GM23338 (cell line): Measurements from ENCODE around the gene URM1. TPM values are rescaled to one million over a fixed set of nuclear protein-coding genes. Genes with fewer than 3 reads are reported as not detected.
A peak's percentile ranks its signal among the peaks of the same experiment; 100 is the strongest.

Experiments used
- ATAC-seq: fragments of 200-7000 bp; cut with Tn5 transposase; 3 replicates; pipeline ENCODE4 v1.9.1; 2020
- DNase-seq: peaks from one replicate; pipeline ENCODE4 v3.0.0-alpha.2; 2015; ENCODE audit warnings: low spot score
- H2AFZ ChIP-seq: fragments of 200-600 bp; sonication (generic); 2 replicates; pipeline ENCODE4 v1.8.0; 2016; ENCODE audit warnings: antibody characterized with exemption, mild to moderate bottlenecking, moderate library complexity
- H3F3A ChIP-seq: fragments of 200-600 bp; sonication (generic); replicated peaks from 2 replicates; pipeline ENCODE4 v1.8.0; 2017; ENCODE audit warnings: antibody characterized with exemption, mixed run types, low read depth
- H3K27ac ChIP-seq: fragments of 200-600 bp; sonication (generic); 2 replicates; pipeline ENCODE4 v1.6.1; 2016; ENCODE audit warnings: low read depth
- H3K27me3 ChIP-seq: fragments of 200-600 bp; sonication (generic); 2 replicates; pipeline ENCODE4 v1.8.0; 2016; ENCODE audit warnings: mild to moderate bottlenecking, mixed run types, moderate library complexity; ENCODE audit not compliant: insufficient read depth
- H3K36me3 ChIP-seq: fragments of 200-600 bp; sonication (generic); 2 replicates; pipeline ENCODE4 v1.8.0; 2016; ENCODE audit warnings: mild to moderate bottlenecking; ENCODE audit not compliant: insufficient read depth
- H3K4me1 ChIP-seq: fragments of 200-600 bp; sonication (generic); 2 replicates; pipeline ENCODE4 v1.8.0; 2016; ENCODE audit warnings: mild to moderate bottlenecking, moderate library complexity; ENCODE audit not compliant: insufficient read depth
- H3K4me2 ChIP-seq: fragments of 200-600 bp; sonication (generic); 2 replicates; pipeline ENCODE4 v1.7.1; 2017; ENCODE audit warnings: mixed run types
- H3K4me3 ChIP-seq: fragments of 200-600 bp; sonication (generic); 2 replicates; pipeline ENCODE4 v1.6.1; 2016; ENCODE audit warnings: mixed run types
- H3K79me2 ChIP-seq: fragments of 200-600 bp; sonication (generic); replicated peaks from 2 replicates; pipeline ENCODE4 v1.8.0; 2017; ENCODE audit warnings: mild to moderate bottlenecking; ENCODE audit not compliant: insufficient read depth
- H3K9me2 ChIP-seq: fragments of 200-600 bp; sonication (generic); 2 replicates; pipeline ENCODE4 v1.8.0; 2017; ENCODE audit not compliant: insufficient read depth
- H4K20me1 ChIP-seq: fragments of 200-600 bp; sonication (generic); replicated peaks from 2 replicates; pipeline ENCODE4 v1.8.0; 2017; ENCODE audit warnings: mild to moderate bottlenecking; ENCODE audit not compliant: insufficient read depth
- H3K27ac Mint-ChIP-seq: 2 replicates; pipeline ENCODE4 v1.8.0; 2020; ENCODE audit warnings: inconsistent platforms, mild to moderate bottlenecking, moderate library complexity, mixed read lengths
- H3K27me3 Mint-ChIP-seq: 3 replicates; pipeline ENCODE4 v1.8.0; 2022; ENCODE audit warnings: low read depth, mild to moderate bottlenecking, moderate library complexity, mixed read lengths, inconsistent platforms; ENCODE audit not compliant: insufficient read depth, poor library complexity
- H3K36me3 Mint-ChIP-seq: 3 replicates; pipeline ENCODE4 v1.8.0; 2021; ENCODE audit warnings: low read depth, mild to moderate bottlenecking, inconsistent platforms, moderate library complexity, mixed read lengths
- H3K4me1 Mint-ChIP-seq: 3 replicates; pipeline ENCODE4 v1.8.0; 2020; ENCODE audit warnings: mild to moderate bottlenecking, inconsistent platforms, mixed read lengths
- H3K4me3 Mint-ChIP-seq: 3 replicates; pipeline ENCODE4 v1.8.0; 2021; ENCODE audit warnings: moderate library complexity, mild to moderate bottlenecking, inconsistent platforms, mixed read lengths
- H3K9me3 Mint-ChIP-seq: 3 replicates; pipeline ENCODE4 v1.8.0; 2020; ENCODE audit warnings: moderate library complexity, mild to moderate bottlenecking, inconsistent platforms, mixed read lengths
- CREB1 ChIP-seq: fragments of 250-450 bp; sonication (Bioruptor Pico); IDR thresholded peaks from 2 replicates; pipeline ENCODE4 v1.5.0; 2020; ENCODE audit warnings: low read depth, mild to moderate bottlenecking, moderate library complexity
- CTCF ChIP-seq, 2 experiments: fragments of 200-600 bp in 1 of 2; sonication (generic) in 1 of 2; conservative IDR thresholded peaks; 2 replicates each; pipeline versions ENCODE4 v1.5.1 to v1.6.1; 2016 to 2017; ENCODE audit warnings: antibody characterized with exemption in 2 of 2, low read depth in 2 of 2, mild to moderate bottlenecking in 2 of 2, moderate library complexity in 1 of 2
- JUNB ChIP-seq: IDR thresholded peaks from one replicate; pipeline ENCODE4 v1.6.1; 2016; ENCODE audit warnings: antibody characterized with exemption; ENCODE audit not compliant: unreplicated experiment
- POLR2AphosphoS5 ChIP-seq: IDR thresholded peaks from 2 replicates; pipeline ENCODE4 v1.6.1; 2016; ENCODE audit warnings: antibody characterized with exemption, low read depth
- REST ChIP-seq: IDR thresholded peaks from one replicate; pipeline ENCODE4 v1.6.1; 2018; ENCODE audit warnings: antibody characterized with exemption; ENCODE audit not compliant: unreplicated experiment
- STAT1 ChIP-seq: IDR thresholded peaks from one replicate; pipeline ENCODE4 v1.6.1; 2016; ENCODE audit warnings: antibody characterized with exemption; ENCODE audit not compliant: unreplicated experiment
- ZNF331 ChIP-seq: fragments of 250-450 bp; sonication (Bioruptor Pico); IDR thresholded peaks from 2 replicates; pipeline ENCODE4 v1.5.0; 2020; ENCODE audit warnings: low read depth, mild to moderate bottlenecking, moderate library complexity
- polyA plus RNA-seq: library from polyadenylated mRNA; unstranded; fragments of >200 nt; fragmentation: Nextera tagmentation; extraction: Ambion mirVana; gene quantifications from 2 replicates; pipeline ENCODE4 v1.2.1, GENCODE V29; 2016
- total RNA-seq: library from RNA; depleted of rRNA; stranded (reverse); fragments of >200 nt; shearing (Covaris generic); gene quantifications from 2 replicates; pipeline ENCODE4 v1.2.3, GENCODE V29; 2014

Gene URM1
- total and polyA plus RNA-seq, 2 experiments from 2014 or later: 28.6 to 47.8 TPM

- TF ChIP-seq JUNB: no peak
- TF ChIP-seq CTCF (conservative IDR thresholded peaks at IDR 0.05; ENCODE audit: low read depth in 2 of 2): no peak
- TF ChIP-seq CREB1: no peak
- no peak for TF ChIP-seq REST
- TF ChIP-seq POLR2AphosphoS5: no peak
Measured at GRCh38 chr9:128369024-128369706, 2.0 kb upstream of the URM1 start (continued).

- DNase-seq (no peak), ATAC-seq (peak; percentile 15)
- Histone ChIP-seq H3K27ac (0 out of 2 replicates have a peak overlapping the region, but pooled peaks have one; percentile 58), H3K4me1 (peaks cover 14% of the 10 kb centered on the region), H3K36me3 (no peaks in the 10 kb centered on the region), H3K4me3 (peak overlapping the region; percentile 99), H3K4me2 (peak overlapping the region; percentile 98), H3K27me3 (peaks cover 51% of the 10 kb centered on the region), H4K20me1 (peaks cover 16% of the 10 kb centered on the region), H2AFZ (peak overlapping the region; percentile 95), H3K9me2 (no peaks in the 10 kb centered on the region), H3K79me2 (peaks cover 28% of the 10 kb centered on the region), H3F3A (peaks cover 10% of the 10 kb centered on the region; the same call in 1 of the 2 replicates)
- no peaks in the 10 kb centered on the region; the same call in 2 of the 3 replicates for H3K36me3 Mint-ChIP-seq
- H3K4me3 Mint-ChIP-seq: peak overlapping the region; percentile 93
- no peak overlapping the region for H3K27ac Mint-ChIP-seq
- peaks cover 43% of the 10 kb centered on the region for H3K27me3 Mint-ChIP-seq
- H3K4me1 Mint-ChIP-seq: peaks cover 29% of the 10 kb centered on the region
- peaks cover 3% of the 10 kb centered on the region; the same call in 2 of the 3 replicates for H3K9me3 Mint-ChIP-seq
- TF ChIP-seq STAT1: no peak
- no peak for TF ChIP-seq ZNF331 (CRISPR knock-in tag)
Measured at GRCh38 chr9:128370367-128370751, 815 bp upstream of the URM1 start.
